Gastrocnemius medialis (tissue), 4 donors: ENCODE measurements around the gene DPP10. TPM values are rescaled to one million over a fixed set of nuclear protein-coding genes. Genes with fewer than 3 reads are reported as not detected.

ENCODE experiments used
- ATAC-seq, 2 donors: fragments of 150-250 bp; one replicate each; pipeline ENCODE4 v1.9.1; 2016
- DNase-seq, 2 donors: peaks; one replicate each; pipeline ENCODE4 v3.0.0-alpha.2; 2019
- H3K27ac ChIP-seq, 4 donors: fragments of 200-600 bp; sonication (generic); 1 replicate in 1 of 4; 2 replicates in 3 of 4; pipeline ENCODE4 v1.5.1; 2016 to 2018; ENCODE audit warnings: mild to moderate bottlenecking in 2 of 4, moderate library complexity in 1 of 4
- H3K27me3 ChIP-seq, 3 donors: fragments of 200-600 bp; sonication (generic) in 2 of 3; 1 replicate in 1 of 3; 2 replicates in 2 of 3; pipeline versions ENCODE4 v1.5.1 to v1.6.0; 2016 to 2019; ENCODE audit warnings: mild to moderate bottlenecking in 1 of 3, moderate library complexity in 1 of 3
- H3K36me3 ChIP-seq, 2 donors: fragments of 200-600 bp; sonication (generic) in 1 of 2; one replicate each; pipeline ENCODE4 v1.5.1; 2017 to 2018
- H3K4me1 ChIP-seq, 2 donors: fragments of 200-600 bp; sonication (generic) in 1 of 2; one replicate each; pipeline ENCODE4 v1.5.1; 2016 to 2017; ENCODE audit warnings: mild to moderate bottlenecking in 2 of 2
- H3K4me3 ChIP-seq, 4 donors: fragments of 200-600 bp; sonication (generic) in 3 of 4; 1 replicate in 1 of 4; 2 replicates in 3 of 4; pipeline ENCODE4 v1.5.1; 2016 to 2019; ENCODE audit warnings: mild to moderate bottlenecking in 2 of 4
- H3K9me3 ChIP-seq, 3 donors: fragments of 200-600 bp; sonication (generic) in 2 of 3; 1 replicate in 1 of 3; 2 replicates in 2 of 3; pipeline ENCODE4 v1.5.1; 2016 to 2019
- CTCF ChIP-seq, 5 experiments: fragments of 450-650 bp in 3 of 5; fragments of 200-600 bp in 2 of 5; sonication (generic) in 2 of 5; IDR thresholded peaks in 4 of 5; conservative IDR thresholded peaks in 1 of 5; 1 replicate in 4 of 5; 2 replicates in 1 of 5; pipeline ENCODE4 v1.5.1; 2016 to 2019; ENCODE audit warnings: antibody characterized with exemption in 5 of 5, mild to moderate bottlenecking in 3 of 5, moderate library complexity in 3 of 5
- POLR2A ChIP-seq, 2 donors: fragments of 450-650 bp; IDR thresholded peaks; one replicate each; pipeline ENCODE4 v1.6.1; 2017; ENCODE audit warnings: antibody characterized with exemption in 2 of 2, mild to moderate bottlenecking in 2 of 2, moderate library complexity in 2 of 2
- in situ Hi-C, 4 donors: fragments of 200-750 bp; cut with MboI; loops; one replicate each; pipeline versions ENCODE4 v1.15.0 to v1.8.0; 2017; ENCODE audit warnings: low sequenced_read_pairs in 4 of 4
- intact Hi-C: fragments of 100-400 bp; cut with DNase I; formaldehyde crosslinking; loops from one replicate; pipeline ENCODE4 v1.15.1; 2023; ENCODE audit warnings: low total_unique reads
- total RNA-seq, 4 donors: library from RNA; depleted of rRNA; stranded (reverse); fragments of >200 nt; gene quantifications; one replicate each; pipeline versions ENCODE4 v1.1.0 to v1.2.3, GENCODE V29; 2016

The DPP10 gene
- total RNA-seq, 4 donors from 2014 or later, result not detected

GRCh38 chr2:115825912-115826311, 1383.5 kb downstream of the DPP10 start:
- in situ Hi-C loops (no loop called here), intact Hi-C loops (no loop called here)
- H3K4me1 ChIP-seq, result no peaks in the 10 kb centered on the region
- no peak overlapping the region for H3K4me3 ChIP-seq
- H3K27me3 ChIP-seq, result no peaks in the 10 kb centered on the region
- ATAC-seq (no peak), DNase-seq (no peak)
- H3K9me3 ChIP-seq, result no peaks in the 10 kb centered on the region
- TF ChIP-seq CTCF (IDR thresholded peaks at IDR 0.05 in 4 of 5, conservative IDR thresholded peaks at IDR 0.05 in 1 of 5) (no peak), POLR2A (IDR thresholded peaks at IDR 0.05) (no peak)
- no peaks in the 10 kb centered on the region for H3K36me3 ChIP-seq
- no peak overlapping the region for H3K27ac ChIP-seq

- no peaks in the 10 kb centered on the region for H3K36me3 ChIP-seq
- in situ Hi-C loops (no loop called here), intact Hi-C loops (no loop called here)
- no peaks in the 10 kb centered on the region for H3K4me1 ChIP-seq
- TF ChIP-seq POLR2A (IDR thresholded peaks at IDR 0.05) (no peak), CTCF (IDR thresholded peaks at IDR 0.05 in 4 of 5, conservative IDR thresholded peaks at IDR 0.05 in 1 of 5) (no peak)
- H3K9me3 ChIP-seq, result no peaks in the 10 kb centered on the region
- DNase-seq, result no peak
- H3K27ac ChIP-seq, result no peak overlapping the region
- no peak overlapping the region for H3K4me3 ChIP-seq
- H3K27me3 ChIP-seq, result no peaks in the 10 kb centered on the region
- ATAC-seq, result no peak
Measured at GRCh38 chr2:115833196-115833595, 1390.8 kb downstream of the DPP10 start.

- no peaks in the 10 kb centered on the region for H3K27me3 ChIP-seq
- no peak overlapping the region for H3K27ac ChIP-seq
- no peaks in the 10 kb centered on the region for H3K4me1 ChIP-seq
- H3K4me3 ChIP-seq, result no peak overlapping the region
- H3K9me3 ChIP-seq, result no peaks in the 10 kb centered on the region
- in situ Hi-C loops (no loop called here), intact Hi-C loops (no loop called here)
- H3K36me3 ChIP-seq, result no peaks in the 10 kb centered on the region
- no peak for TF ChIP-seq POLR2A (IDR thresholded peaks at IDR 0.05)
- no peak for TF ChIP-seq CTCF (IDR thresholded peaks at IDR 0.05 in 4 of 5, conservative IDR thresholded peaks at IDR 0.05 in 1 of 5)
- ATAC-seq (no peak), DNase-seq (no peak)
Measured at GRCh38 chr2:115838539-115838938, 1396.1 kb downstream of the DPP10 start.

- no peak for TF ChIP-seq POLR2A (IDR thresholded peaks at IDR 0.05)
- TF ChIP-seq CTCF (IDR thresholded peaks at IDR 0.05 in 4 of 5, conservative IDR thresholded peaks at IDR 0.05 in 1 of 5), result no peak
- H3K9me3 ChIP-seq, result no peaks in the 10 kb centered on the region
Measured at GRCh38 chr2:115842306-115842705, 1399.9 kb downstream of the DPP10 start.

GRCh38 chr2:115848192-115848591, 1405.8 kb downstream of the DPP10 start:
- H3K9me3 ChIP-seq, result no peaks in the 10 kb centered on the region
- intact Hi-C loops, result no loop called here
- no peaks in the 10 kb centered on the region for H3K27me3 ChIP-seq
- no peaks in the 10 kb centered on the region for H3K4me1 ChIP-seq
- in situ Hi-C loops, result no loop called here
- DNase-seq (no peak), ATAC-seq (no peak)
- H3K27ac ChIP-seq, result no peak overlapping the region
- TF ChIP-seq CTCF (IDR thresholded peaks at IDR 0.05 in 4 of 5, conservative IDR thresholded peaks at IDR 0.05 in 1 of 5) (no peak), POLR2A (IDR thresholded peaks at IDR 0.05) (no peak)
- H3K4me3 ChIP-seq, result no peak overlapping the region
- no peaks in the 10 kb centered on the region for H3K36me3 ChIP-seq

More at GRCh38 chr2:115842306-115842705, 1399.9 kb downstream of the DPP10 start:
- in situ Hi-C loops (no loop called here), intact Hi-C loops (no loop called here)
- no peak for DNase-seq
- no peak for ATAC-seq
- Histone ChIP-seq H3K27ac (no peak overlapping the region), H3K36me3 (no peaks in the 10 kb centered on the region), H3K4me1 (no peaks in the 10 kb centered on the region), H3K4me3 (no peak overlapping the region), H3K27me3 (no peaks in the 10 kb centered on the region)
